ENCODE measurements around the gene TTLL7. TPM values are rescaled to one million over a fixed set of nuclear protein-coding genes. Genes with fewer than 3 reads are reported as not detected.

Gene TTLL7
- total RNA-seq, 1 donor from 2014 or later, result 0.79 TPM

GRCh38 chr1:83838573-83838972 lies 160.4 kb downstream of the TTLL7 start:
- no peaks in the 10 kb centered on the region for H3K36me3 ChIP-seq (ENCODE audit: control insufficient read depth, insufficient read depth, low read length)
- FAIRE-seq, result no peak
- DNase-seq (ENCODE audit: low read depth), result no peak
- H3K4me3 ChIP-seq (ENCODE audit: low read depth, low read length), result no peak overlapping the region
- H3K27me3 ChIP-seq (ENCODE audit: control insufficient read depth, insufficient read depth, low read length), result no peaks in the 10 kb centered on the region
- TF ChIP-seq CTCF (IDR thresholded peaks at IDR 0.05; ENCODE audit: insufficient read depth, low read length, severe bottlenecking), result no peak

GRCh38 chr1:83836543-83836942 lies 162.4 kb downstream of the TTLL7 start:
- FAIRE-seq (no peak), DNase-seq (ENCODE audit: low read depth) (no peak)
- Histone ChIP-seq H3K4me3 (ENCODE audit: low read depth, low read length) (no peak overlapping the region), H3K27me3 (ENCODE audit: control insufficient read depth, insufficient read depth, low read length) (no peaks in the 10 kb centered on the region), H3K36me3 (ENCODE audit: control insufficient read depth, insufficient read depth, low read length) (no peaks in the 10 kb centered on the region)
- TF ChIP-seq CTCF (IDR thresholded peaks at IDR 0.05; ENCODE audit: insufficient read depth, low read length, severe bottlenecking), result no peak

- H3K36me3 ChIP-seq (ENCODE audit: control insufficient read depth, insufficient read depth, low read length), result no peaks in the 10 kb centered on the region
- no peak for FAIRE-seq
- TF ChIP-seq CTCF (IDR thresholded peaks at IDR 0.05; ENCODE audit: insufficient read depth, low read length, severe bottlenecking), result no peak
- H3K27me3 ChIP-seq (ENCODE audit: control insufficient read depth, insufficient read depth, low read length), result no peaks in the 10 kb centered on the region
- DNase-seq (ENCODE audit: low read depth), result no peak
- no peak overlapping the region for H3K4me3 ChIP-seq (ENCODE audit: low read depth, low read length)
Measured at GRCh38 chr1:83834621-83835264, 164.2 kb downstream of the TTLL7 start.

- H3K27me3 ChIP-seq (ENCODE audit: control insufficient read depth, insufficient read depth, low read length), result no peaks in the 10 kb centered on the region
- DNase-seq (ENCODE audit: low read depth) (no peak), FAIRE-seq (no peak)
- no peak for TF ChIP-seq CTCF (IDR thresholded peaks at IDR 0.05; ENCODE audit: insufficient read depth, low read length, severe bottlenecking)
- no peak overlapping the region for H3K4me3 ChIP-seq (ENCODE audit: low read depth, low read length)
- H3K36me3 ChIP-seq (ENCODE audit: control insufficient read depth, insufficient read depth, low read length), result no peaks in the 10 kb centered on the region
Measured at GRCh38 chr1:83832194-83832593, 166.7 kb downstream of the TTLL7 start.

- no peak for TF ChIP-seq CTCF (IDR thresholded peaks at IDR 0.05; ENCODE audit: insufficient read depth, low read length, severe bottlenecking)
- H3K36me3 ChIP-seq (ENCODE audit: control insufficient read depth, insufficient read depth, low read length), result no peaks in the 10 kb centered on the region
- no peak for FAIRE-seq
Measured at GRCh38 chr1:83829106-83829505, 169.8 kb downstream of the TTLL7 start.

GRCh38 chr1:83828456-83828855 lies 170.5 kb downstream of the TTLL7 start:
- Histone ChIP-seq H3K36me3 (ENCODE audit: control insufficient read depth, insufficient read depth, low read length) (no peaks in the 10 kb centered on the region), H3K4me3 (ENCODE audit: low read depth, low read length) (no peak overlapping the region), H3K27me3 (ENCODE audit: control insufficient read depth, insufficient read depth, low read length) (no peaks in the 10 kb centered on the region)
- FAIRE-seq, result no peak
- no peak for DNase-seq (ENCODE audit: low read depth)
- no peak for TF ChIP-seq CTCF (IDR thresholded peaks at IDR 0.05; ENCODE audit: insufficient read depth, low read length, severe bottlenecking)

More at GRCh38 chr1:83829106-83829505, 169.8 kb downstream of the TTLL7 start:
- no peak for DNase-seq (ENCODE audit: low read depth)
- Histone ChIP-seq H3K27me3 (ENCODE audit: control insufficient read depth, insufficient read depth, low read length) (no peaks in the 10 kb centered on the region), H3K4me3 (ENCODE audit: low read depth, low read length) (no peak overlapping the region)

Data from bronchial epithelial cell (primary cell).